ENCODE measurements around the gene FLNB.

DNA sequence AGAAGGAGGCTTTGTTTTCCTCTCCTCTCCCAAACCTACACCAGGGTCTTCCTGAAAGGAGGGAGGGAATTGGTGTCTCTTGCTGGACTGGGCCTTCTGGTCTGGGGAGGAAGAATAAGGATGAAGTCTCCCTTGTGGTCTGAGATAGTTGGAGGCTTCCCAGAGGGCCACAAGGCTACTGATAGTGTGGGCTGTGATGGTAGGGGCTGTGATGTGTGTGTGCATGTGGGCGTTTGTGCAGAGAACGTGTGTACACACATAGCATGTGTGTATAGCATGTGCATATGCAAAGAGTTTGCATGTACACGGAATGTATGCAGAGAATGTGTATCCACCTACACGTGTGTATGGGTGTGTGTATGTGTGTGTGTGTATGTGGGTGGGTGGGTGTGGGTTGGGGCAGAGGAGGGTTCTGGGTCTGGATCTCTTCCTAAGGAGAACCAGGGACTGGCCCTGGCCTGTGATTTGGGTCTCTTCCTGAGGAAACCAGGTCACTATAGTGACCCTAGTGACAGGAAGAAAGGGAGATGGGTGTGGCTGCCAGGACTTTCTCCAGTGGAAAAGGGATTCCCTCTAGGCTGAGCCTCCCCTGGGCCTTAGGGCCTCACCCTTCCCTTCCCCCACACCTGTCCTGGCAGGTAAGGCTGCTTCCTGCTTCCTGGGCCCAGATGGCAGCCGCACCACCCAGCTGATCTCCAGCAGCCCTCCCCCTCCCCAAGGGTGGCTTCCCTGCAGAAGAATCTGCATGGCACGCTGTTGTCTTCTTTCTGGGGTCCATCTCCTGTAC lies 1.7 kb downstream of the FLNB start:
- TF ChIP-seq MYC (IDR thresholded peaks at IDR 0.05; ENCODE audit: insufficient read depth, insufficient read length, insufficient replicate concordance, low read length, severe bottlenecking): no peak
- no peak for TF ChIP-seq POLR2A (IDR thresholded peaks at IDR 0.05; ENCODE audit: low read depth, low read length)
- TF ChIP-seq, protein P1, sequence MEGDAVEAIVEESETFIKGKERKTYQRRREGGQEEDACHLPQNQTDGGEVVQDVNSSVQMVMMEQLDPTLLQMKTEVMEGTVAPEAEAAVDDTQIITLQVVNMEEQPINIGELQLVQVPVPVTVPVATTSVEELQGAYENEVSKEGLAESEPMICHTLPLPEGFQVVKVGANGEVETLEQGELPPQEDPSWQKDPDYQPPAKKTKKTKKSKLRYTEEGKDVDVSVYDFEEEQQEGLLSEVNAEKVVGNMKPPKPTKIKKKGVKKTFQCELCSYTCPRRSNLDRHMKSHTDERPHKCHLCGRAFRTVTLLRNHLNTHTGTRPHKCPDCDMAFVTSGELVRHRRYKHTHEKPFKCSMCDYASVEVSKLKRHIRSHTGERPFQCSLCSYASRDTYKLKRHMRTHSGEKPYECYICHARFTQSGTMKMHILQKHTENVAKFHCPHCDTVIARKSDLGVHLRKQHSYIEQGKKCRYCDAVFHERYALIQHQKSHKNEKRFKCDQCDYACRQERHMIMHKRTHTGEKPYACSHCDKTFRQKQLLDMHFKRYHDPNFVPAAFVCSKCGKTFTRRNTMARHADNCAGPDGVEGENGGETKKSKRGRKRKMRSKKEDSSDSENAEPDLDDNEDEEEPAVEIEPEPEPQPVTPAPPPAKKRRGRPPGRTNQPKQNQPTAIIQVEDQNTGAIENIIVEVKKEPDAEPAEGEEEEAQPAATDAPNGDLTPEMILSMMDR (IDR thresholded peaks at IDR 0.05 in 2 of 3, conservative IDR thresholded peaks at IDR 0.05 in 1 of 3; ENCODE audit: control insufficient read depth in 2 of 3, extremely low read depth in 1 of 3, insufficient read depth in 1 of 3, low read depth in 3 of 3, low read length in 3 of 3): no peak
- no peak for TF ChIP-seq POLR2AphosphoS5 (IDR thresholded peaks at IDR 0.05; ENCODE audit: low read length)
- no peak for TF ChIP-seq FOXM1 (IDR thresholded peaks at IDR 0.05; ENCODE audit: low read depth, low read length)
- no peak for TF ChIP-seq TCF3 (IDR thresholded peaks at IDR 0.05; ENCODE audit: borderline replicate concordance, insufficient read depth, low read depth, low read length)
- no peak for TF ChIP-seq EZH2 (IDR thresholded peaks at IDR 0.05; ENCODE audit: borderline replicate concordance, control insufficient read depth, low read depth, low read length)
- TF ChIP-seq CEBPB (IDR thresholded peaks at IDR 0.05; ENCODE audit: borderline replicate concordance in 1 of 2, low read depth in 2 of 2, low read length in 2 of 2): no peak
- TF ChIP-seq RFX5 (IDR thresholded peaks at IDR 0.05; ENCODE audit: low read depth, low read length): no peak

All from GM12878 (cell line).